GM23338 (cell line): ENCODE measurements around the gene ATOH8. TPM values are rescaled to one million over a fixed set of nuclear protein-coding genes. Genes with fewer than 3 reads are reported as not detected.

Experiments used
- ATAC-seq: fragments of 200-7000 bp; cut with Tn5 transposase; 3 replicates; pipeline ENCODE4 v1.9.1; 2020
- DNase-seq: peaks from one replicate; pipeline ENCODE4 v3.0.0-alpha.2; 2015; ENCODE audit warnings: low spot score
- H2AFZ ChIP-seq: fragments of 200-600 bp; sonication (generic); 2 replicates; pipeline ENCODE4 v1.8.0; 2016; ENCODE audit warnings: antibody characterized with exemption, mild to moderate bottlenecking, moderate library complexity
- H3F3A ChIP-seq: fragments of 200-600 bp; sonication (generic); replicated peaks from 2 replicates; pipeline ENCODE4 v1.8.0; 2017; ENCODE audit warnings: antibody characterized with exemption, mixed run types, low read depth
- H3K27ac ChIP-seq: fragments of 200-600 bp; sonication (generic); 2 replicates; pipeline ENCODE4 v1.6.1; 2016; ENCODE audit warnings: low read depth
- H3K27me3 ChIP-seq: fragments of 200-600 bp; sonication (generic); 2 replicates; pipeline ENCODE4 v1.8.0; 2016; ENCODE audit warnings: mild to moderate bottlenecking, mixed run types, moderate library complexity; ENCODE audit not compliant: insufficient read depth
- H3K36me3 ChIP-seq: fragments of 200-600 bp; sonication (generic); 2 replicates; pipeline ENCODE4 v1.8.0; 2016; ENCODE audit warnings: mild to moderate bottlenecking; ENCODE audit not compliant: insufficient read depth
- H3K4me1 ChIP-seq: fragments of 200-600 bp; sonication (generic); 2 replicates; pipeline ENCODE4 v1.8.0; 2016; ENCODE audit warnings: mild to moderate bottlenecking, moderate library complexity; ENCODE audit not compliant: insufficient read depth
- H3K4me2 ChIP-seq: fragments of 200-600 bp; sonication (generic); 2 replicates; pipeline ENCODE4 v1.7.1; 2017; ENCODE audit warnings: mixed run types
- H3K4me3 ChIP-seq: fragments of 200-600 bp; sonication (generic); 2 replicates; pipeline ENCODE4 v1.6.1; 2016; ENCODE audit warnings: mixed run types
- H3K79me2 ChIP-seq: fragments of 200-600 bp; sonication (generic); replicated peaks from 2 replicates; pipeline ENCODE4 v1.8.0; 2017; ENCODE audit warnings: mild to moderate bottlenecking; ENCODE audit not compliant: insufficient read depth
- H3K9me2 ChIP-seq: fragments of 200-600 bp; sonication (generic); 2 replicates; pipeline ENCODE4 v1.8.0; 2017; ENCODE audit not compliant: insufficient read depth
- H4K20me1 ChIP-seq: fragments of 200-600 bp; sonication (generic); replicated peaks from 2 replicates; pipeline ENCODE4 v1.8.0; 2017; ENCODE audit warnings: mild to moderate bottlenecking; ENCODE audit not compliant: insufficient read depth
- H3K27ac Mint-ChIP-seq: 2 replicates; pipeline ENCODE4 v1.8.0; 2020; ENCODE audit warnings: inconsistent platforms, mild to moderate bottlenecking, moderate library complexity, mixed read lengths
- H3K27me3 Mint-ChIP-seq: 3 replicates; pipeline ENCODE4 v1.8.0; 2022; ENCODE audit warnings: low read depth, mild to moderate bottlenecking, moderate library complexity, mixed read lengths, inconsistent platforms; ENCODE audit not compliant: insufficient read depth, poor library complexity
- H3K36me3 Mint-ChIP-seq: 3 replicates; pipeline ENCODE4 v1.8.0; 2021; ENCODE audit warnings: low read depth, mild to moderate bottlenecking, inconsistent platforms, moderate library complexity, mixed read lengths
- H3K4me1 Mint-ChIP-seq: 3 replicates; pipeline ENCODE4 v1.8.0; 2020; ENCODE audit warnings: mild to moderate bottlenecking, inconsistent platforms, mixed read lengths
- H3K4me3 Mint-ChIP-seq: 3 replicates; pipeline ENCODE4 v1.8.0; 2021; ENCODE audit warnings: moderate library complexity, mild to moderate bottlenecking, inconsistent platforms, mixed read lengths
- H3K9me3 Mint-ChIP-seq: 3 replicates; pipeline ENCODE4 v1.8.0; 2020; ENCODE audit warnings: moderate library complexity, mild to moderate bottlenecking, inconsistent platforms, mixed read lengths
- CREB1 ChIP-seq: fragments of 250-450 bp; sonication (Bioruptor Pico); IDR thresholded peaks from 2 replicates; pipeline ENCODE4 v1.5.0; 2020; ENCODE audit warnings: low read depth, mild to moderate bottlenecking, moderate library complexity
- CTCF ChIP-seq, 2 experiments: fragments of 200-600 bp in 1 of 2; sonication (generic) in 1 of 2; conservative IDR thresholded peaks; 2 replicates each; pipeline versions ENCODE4 v1.5.1 to v1.6.1; 2016 to 2017; ENCODE audit warnings: antibody characterized with exemption in 2 of 2, low read depth in 2 of 2, mild to moderate bottlenecking in 2 of 2, moderate library complexity in 1 of 2
- ETS1 ChIP-seq: IDR thresholded peaks from 2 replicates; pipeline ENCODE4 v1.6.1; 2016; ENCODE audit warnings: antibody characterized with exemption
- EZH2 ChIP-seq: fragments of 200-600 bp; sonication (generic); IDR thresholded peaks from one replicate; pipeline ENCODE4 v1.8.0; 2017; ENCODE audit warnings: antibody characterized with exemption, mild to moderate bottlenecking, low read depth; ENCODE audit not compliant: unreplicated experiment
- EZH2phosphoT487 ChIP-seq: fragments of 200-600 bp; sonication (generic); IDR thresholded peaks from one replicate; pipeline ENCODE4 v1.8.1; 2018; ENCODE audit warnings: antibody characterized with exemption; ENCODE audit not compliant: unreplicated experiment
- JUNB ChIP-seq: IDR thresholded peaks from one replicate; pipeline ENCODE4 v1.6.1; 2016; ENCODE audit warnings: antibody characterized with exemption; ENCODE audit not compliant: unreplicated experiment
- NANOG ChIP-seq: IDR thresholded peaks from 2 replicates; pipeline ENCODE4 v1.6.1; 2016; ENCODE audit warnings: antibody characterized with exemption, borderline replicate concordance
- POLR2AphosphoS5 ChIP-seq: IDR thresholded peaks from 2 replicates; pipeline ENCODE4 v1.6.1; 2016; ENCODE audit warnings: antibody characterized with exemption, low read depth
- ZNF331 ChIP-seq: fragments of 250-450 bp; sonication (Bioruptor Pico); IDR thresholded peaks from 2 replicates; pipeline ENCODE4 v1.5.0; 2020; ENCODE audit warnings: low read depth, mild to moderate bottlenecking, moderate library complexity
- polyA plus RNA-seq: library from polyadenylated mRNA; unstranded; fragments of >200 nt; fragmentation: Nextera tagmentation; extraction: Ambion mirVana; gene quantifications from 2 replicates; pipeline ENCODE4 v1.2.1, GENCODE V29; 2016
- total RNA-seq: library from RNA; depleted of rRNA; stranded (reverse); fragments of >200 nt; shearing (Covaris generic); gene quantifications from 2 replicates; pipeline ENCODE4 v1.2.3, GENCODE V29; 2014
- TF ChIP-seq, protein P1 (sequence below): IDR thresholded peaks from one replicate; pipeline ENCODE4 v1.6.1; 2018; ENCODE audit warnings: antibody characterized with exemption; ENCODE audit not compliant: unreplicated experiment
- TF ChIP-seq, protein P2 (sequence below): fragments of 250-450 bp; sonication (Bioruptor Pico); IDR thresholded peaks from 2 replicates; pipeline ENCODE4 v1.5.0; 2020; ENCODE audit warnings: mild to moderate bottlenecking, moderate library complexity

The ATOH8 gene
- total and polyA plus RNA-seq, 2 experiments from 2014 or later, result 0.11 to 0.97 TPM

GRCh38 chr2:85727798-85728197 lies 26.0 kb upstream of the ATOH8 start:
- no peaks in the 10 kb centered on the region for H3F3A ChIP-seq
- Mint-ChIP-seq H3K27ac (no peak overlapping the region), H3K36me3 (no peaks in the 10 kb centered on the region), H3K4me1 (no peaks in the 10 kb centered on the region), H3K27me3 (peaks cover 11% of the 10 kb centered on the region), H3K9me3 (no peaks in the 10 kb centered on the region), H3K4me3 (no peak overlapping the region)
- TF ChIP-seq CTCF (conservative IDR thresholded peaks at IDR 0.05; ENCODE audit: low read depth in 2 of 2) (no peak), EZH2phosphoT487 (no peak), POLR2AphosphoS5 (no peak), JUNB (no peak), CREB1 (no peak), ZNF331 (CRISPR knock-in tag) (no peak), EZH2 (no peak), ETS1 (no peak)
- TF ChIP-seq, protein P1, sequence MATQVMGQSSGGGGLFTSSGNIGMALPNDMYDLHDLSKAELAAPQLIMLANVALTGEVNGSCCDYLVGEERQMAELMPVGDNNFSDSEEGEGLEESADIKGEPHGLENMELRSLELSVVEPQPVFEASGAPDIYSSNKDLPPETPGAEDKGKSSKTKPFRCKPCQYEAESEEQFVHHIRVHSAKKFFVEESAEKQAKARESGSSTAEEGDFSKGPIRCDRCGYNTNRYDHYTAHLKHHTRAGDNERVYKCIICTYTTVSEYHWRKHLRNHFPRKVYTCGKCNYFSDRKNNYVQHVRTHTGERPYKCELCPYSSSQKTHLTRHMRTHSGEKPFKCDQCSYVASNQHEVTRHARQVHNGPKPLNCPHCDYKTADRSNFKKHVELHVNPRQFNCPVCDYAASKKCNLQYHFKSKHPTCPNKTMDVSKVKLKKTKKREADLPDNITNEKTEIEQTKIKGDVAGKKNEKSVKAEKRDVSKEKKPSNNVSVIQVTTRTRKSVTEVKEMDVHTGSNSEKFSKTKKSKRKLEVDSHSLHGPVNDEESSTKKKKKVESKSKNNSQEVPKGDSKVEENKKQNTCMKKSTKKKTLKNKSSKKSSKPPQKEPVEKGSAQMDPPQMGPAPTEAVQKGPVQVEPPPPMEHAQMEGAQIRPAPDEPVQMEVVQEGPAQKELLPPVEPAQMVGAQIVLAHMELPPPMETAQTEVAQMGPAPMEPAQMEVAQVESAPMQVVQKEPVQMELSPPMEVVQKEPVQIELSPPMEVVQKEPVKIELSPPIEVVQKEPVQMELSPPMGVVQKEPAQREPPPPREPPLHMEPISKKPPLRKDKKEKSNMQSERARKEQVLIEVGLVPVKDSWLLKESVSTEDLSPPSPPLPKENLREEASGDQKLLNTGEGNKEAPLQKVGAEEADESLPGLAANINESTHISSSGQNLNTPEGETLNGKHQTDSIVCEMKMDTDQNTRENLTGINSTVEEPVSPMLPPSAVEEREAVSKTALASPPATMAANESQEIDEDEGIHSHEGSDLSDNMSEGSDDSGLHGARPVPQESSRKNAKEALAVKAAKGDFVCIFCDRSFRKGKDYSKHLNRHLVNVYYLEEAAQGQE, result no peak
- H3K4me3 ChIP-seq, result no peak overlapping the region
- H3K4me1 ChIP-seq, result no peaks in the 10 kb centered on the region
- H3K36me3 ChIP-seq, result no peaks in the 10 kb centered on the region
- no peak overlapping the region for H3K27ac ChIP-seq
- no peaks in the 10 kb centered on the region for H3K27me3 ChIP-seq
- no peak overlapping the region for H2AFZ ChIP-seq
- H3K9me2 ChIP-seq, result no peaks in the 10 kb centered on the region
- DNase-seq (no peak), ATAC-seq (no peak)
- H3K4me2 ChIP-seq, result no peak overlapping the region
- no peaks in the 10 kb centered on the region for H3K79me2 ChIP-seq
- no peaks in the 10 kb centered on the region for H4K20me1 ChIP-seq

- H3K27me3 Mint-ChIP-seq, result peaks cover 11% of the 10 kb centered on the region
- no peak overlapping the region for H3K4me3 Mint-ChIP-seq
- no peak for ATAC-seq
- TF ChIP-seq NANOG (no peak), JUNB (no peak)
- TF ChIP-seq, protein P2, sequence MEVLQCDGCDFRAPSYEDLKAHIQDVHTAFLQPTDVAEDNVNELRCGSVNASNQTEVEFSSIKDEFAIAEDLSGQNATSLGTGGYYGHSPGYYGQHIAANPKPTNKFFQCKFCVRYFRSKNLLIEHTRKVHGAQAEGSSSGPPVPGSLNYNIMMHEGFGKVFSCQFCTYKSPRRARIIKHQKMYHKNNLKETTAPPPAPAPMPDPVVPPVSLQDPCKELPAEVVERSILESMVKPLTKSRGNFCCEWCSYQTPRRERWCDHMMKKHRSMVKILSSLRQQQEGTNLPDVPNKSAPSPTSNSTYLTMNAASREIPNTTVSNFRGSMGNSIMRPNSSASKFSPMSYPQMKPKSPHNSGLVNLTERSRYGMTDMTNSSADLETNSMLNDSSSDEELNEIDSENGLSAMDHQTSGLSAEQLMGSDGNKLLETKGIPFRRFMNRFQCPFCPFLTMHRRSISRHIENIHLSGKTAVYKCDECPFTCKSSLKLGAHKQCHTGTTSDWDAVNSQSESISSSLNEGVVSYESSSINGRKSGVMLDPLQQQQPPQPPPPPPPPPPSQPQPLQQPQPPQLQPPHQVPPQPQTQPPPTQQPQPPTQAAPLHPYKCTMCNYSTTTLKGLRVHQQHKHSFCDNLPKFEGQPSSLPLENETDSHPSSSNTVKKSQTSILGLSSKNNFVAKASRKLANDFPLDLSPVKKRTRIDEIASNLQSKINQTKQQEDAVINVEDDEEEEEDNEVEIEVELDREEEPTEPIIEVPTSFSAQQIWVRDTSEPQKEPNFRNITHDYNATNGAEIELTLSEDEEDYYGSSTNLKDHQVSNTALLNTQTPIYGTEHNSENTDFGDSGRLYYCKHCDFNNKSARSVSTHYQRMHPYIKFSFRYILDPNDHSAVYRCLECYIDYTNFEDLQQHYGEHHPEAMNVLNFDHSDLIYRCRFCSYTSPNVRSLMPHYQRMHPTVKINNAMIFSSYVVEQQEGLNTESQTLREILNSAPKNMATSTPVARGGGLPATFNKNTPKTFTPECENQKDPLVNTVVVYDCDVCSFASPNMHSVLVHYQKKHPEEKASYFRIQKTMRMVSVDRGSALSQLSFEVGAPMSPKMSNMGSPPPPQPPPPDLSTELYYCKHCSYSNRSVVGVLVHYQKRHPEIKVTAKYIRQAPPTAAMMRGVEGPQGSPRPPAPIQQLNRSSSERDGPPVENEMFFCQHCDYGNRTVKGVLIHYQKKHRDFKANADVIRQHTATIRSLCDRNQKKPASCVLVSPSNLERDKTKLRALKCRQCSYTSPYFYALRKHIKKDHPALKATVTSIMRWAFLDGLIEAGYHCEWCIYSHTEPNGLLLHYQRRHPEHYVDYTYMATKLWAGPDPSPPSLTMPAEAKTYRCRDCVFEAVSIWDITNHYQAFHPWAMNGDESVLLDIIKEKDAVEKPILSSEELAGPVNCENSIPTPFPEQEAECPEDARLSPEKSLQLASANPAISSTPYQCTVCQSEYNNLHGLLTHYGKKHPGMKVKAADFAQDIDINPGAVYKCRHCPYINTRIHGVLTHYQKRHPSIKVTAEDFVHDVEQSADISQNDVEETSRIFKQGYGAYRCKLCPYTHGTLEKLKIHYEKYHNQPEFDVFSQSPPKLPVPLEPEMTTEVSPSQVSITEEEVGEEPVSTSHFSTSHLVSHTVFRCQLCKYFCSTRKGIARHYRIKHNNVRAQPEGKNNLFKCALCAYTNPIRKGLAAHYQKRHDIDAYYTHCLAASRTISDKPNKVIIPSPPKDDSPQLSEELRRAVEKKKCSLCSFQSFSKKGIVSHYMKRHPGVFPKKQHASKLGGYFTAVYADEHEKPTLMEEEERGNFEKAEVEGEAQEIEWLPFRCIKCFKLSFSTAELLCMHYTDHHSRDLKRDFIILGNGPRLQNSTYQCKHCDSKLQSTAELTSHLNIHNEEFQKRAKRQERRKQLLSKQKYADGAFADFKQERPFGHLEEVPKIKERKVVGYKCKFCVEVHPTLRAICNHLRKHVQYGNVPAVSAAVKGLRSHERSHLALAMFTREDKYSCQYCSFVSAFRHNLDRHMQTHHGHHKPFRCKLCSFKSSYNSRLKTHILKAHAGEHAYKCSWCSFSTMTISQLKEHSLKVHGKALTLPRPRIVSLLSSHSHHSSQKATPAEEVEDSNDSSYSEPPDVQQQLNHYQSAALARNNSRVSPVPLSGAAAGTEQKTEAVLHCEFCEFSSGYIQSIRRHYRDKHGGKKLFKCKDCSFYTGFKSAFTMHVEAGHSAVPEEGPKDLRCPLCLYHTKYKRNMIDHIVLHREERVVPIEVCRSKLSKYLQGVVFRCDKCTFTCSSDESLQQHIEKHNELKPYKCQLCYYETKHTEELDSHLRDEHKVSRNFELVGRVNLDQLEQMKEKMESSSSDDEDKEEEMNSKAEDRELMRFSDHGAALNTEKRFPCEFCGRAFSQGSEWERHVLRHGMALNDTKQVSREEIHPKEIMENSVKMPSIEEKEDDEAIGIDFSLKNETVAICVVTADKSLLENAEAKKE (CRISPR knock-in tag), result no peak
Observed at GRCh38 chr2:85728342-85728741, 25.4 kb upstream of the ATOH8 start.

More at GRCh38 chr2:85728342-85728741, 25.4 kb upstream of the ATOH8 start:
- H3K27ac Mint-ChIP-seq, result no peak overlapping the region
- Histone ChIP-seq H3K27ac (no peak overlapping the region), H2AFZ (no peak overlapping the region), H3K9me2 (no peaks in the 10 kb centered on the region), H3K79me2 (no peaks in the 10 kb centered on the region), H4K20me1 (no peaks in the 10 kb centered on the region), H3K4me1 (no peaks in the 10 kb centered on the region), H3K4me3 (no peak overlapping the region), H3K27me3 (no peaks in the 10 kb centered on the region), H3K4me2 (no peak overlapping the region), H3K36me3 (no peaks in the 10 kb centered on the region), H3F3A (no peaks in the 10 kb centered on the region)
- DNase-seq, result no peak
- no peaks in the 10 kb centered on the region for H3K9me3 Mint-ChIP-seq
- H3K36me3 Mint-ChIP-seq, result no peaks in the 10 kb centered on the region
- no peaks in the 10 kb centered on the region for H3K4me1 Mint-ChIP-seq
